Activated T-helper 1 cell treated with anti-CD3 and anti-CD28 coated beads, Interleukin-2, amount 50 U/mL, for 16 hours (primary cell): Measurements from ENCODE around the gene CNN3.

ENCODE experiments used
- DNase-seq, 2 donors: peaks; one replicate each; pipeline ENCODE4 v3.0.0-alpha.2; 2020; ENCODE audit warnings: low read depth in 1 of 2, low spot score in 1 of 2

The CNN3 gene

DNA sequence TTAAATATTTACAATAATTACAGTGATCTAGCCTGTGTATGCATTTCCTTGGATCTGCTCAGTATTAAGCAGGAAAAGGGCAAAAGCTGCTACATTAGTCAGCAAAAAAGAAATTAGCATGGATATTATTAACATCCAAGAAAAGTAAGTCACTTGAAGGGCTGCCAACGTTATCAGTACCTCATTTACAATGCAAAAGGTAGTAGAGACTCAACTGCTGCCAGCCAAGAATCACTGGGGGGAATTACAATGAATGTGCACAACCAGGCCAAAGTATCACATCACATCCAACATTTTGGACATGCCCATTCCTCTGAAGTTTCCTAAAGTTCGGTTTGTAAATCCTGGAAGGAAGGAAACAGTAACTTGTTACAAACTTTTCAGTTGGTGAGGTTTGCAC, 1.9 kb downstream of the CNN3 start:
- no peak for DNase-seq

DNA sequence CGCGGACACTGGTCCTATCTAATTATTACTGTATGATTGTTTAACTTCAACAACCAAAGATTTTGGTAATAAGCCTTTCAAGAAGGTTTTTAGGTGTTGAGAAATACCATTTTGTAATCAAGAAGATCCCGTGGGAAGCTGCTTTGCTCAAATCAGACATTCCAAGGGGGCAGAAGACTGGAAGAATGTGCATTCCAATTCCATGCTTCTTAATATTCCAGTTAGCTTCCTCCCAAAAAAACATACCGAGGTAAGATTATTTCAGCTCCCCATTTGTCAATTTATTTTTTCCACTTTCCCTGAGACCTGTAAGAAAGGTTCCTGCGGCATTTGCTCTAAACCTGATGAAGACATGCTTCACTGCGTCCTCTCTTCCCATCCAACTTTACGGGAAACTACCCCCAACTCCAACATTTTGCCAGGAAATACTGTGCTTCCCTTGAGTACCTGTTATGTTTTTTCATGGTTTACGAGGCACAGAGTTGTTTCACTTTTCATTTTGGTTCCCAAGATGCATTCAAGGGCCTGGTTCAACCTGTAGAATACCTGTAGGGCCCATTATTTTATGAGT, 4.1 kb downstream of the CNN3 start:
- DNase-seq = no peak

DNA sequence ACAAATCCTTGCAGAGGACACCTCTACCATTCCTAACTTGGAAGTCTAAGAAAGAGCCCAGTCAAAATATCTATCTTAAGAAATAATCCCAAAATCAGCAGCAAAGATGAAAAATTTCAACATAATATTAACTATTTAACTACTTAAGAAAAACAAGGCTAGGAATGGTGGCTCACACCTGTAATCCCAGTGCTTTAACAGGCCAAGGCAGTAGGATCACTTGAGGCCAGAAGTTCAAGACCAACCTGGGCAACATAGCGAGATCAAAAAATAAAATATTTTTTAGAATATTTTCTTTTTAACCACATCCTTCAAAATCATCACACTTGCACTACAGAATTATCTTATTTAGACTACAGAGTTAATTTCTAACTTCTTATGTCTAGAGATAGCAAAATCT, 4.9 kb downstream of the CNN3 start:
- no peak for DNase-seq

GRCh38 chr1:94920061-94920460, 6.8 kb downstream of the CNN3 start:
- no peak for DNase-seq

GRCh38 chr1:94919241-94920030, 7.5 kb downstream of the CNN3 start:
- no peak for DNase-seq

DNA sequence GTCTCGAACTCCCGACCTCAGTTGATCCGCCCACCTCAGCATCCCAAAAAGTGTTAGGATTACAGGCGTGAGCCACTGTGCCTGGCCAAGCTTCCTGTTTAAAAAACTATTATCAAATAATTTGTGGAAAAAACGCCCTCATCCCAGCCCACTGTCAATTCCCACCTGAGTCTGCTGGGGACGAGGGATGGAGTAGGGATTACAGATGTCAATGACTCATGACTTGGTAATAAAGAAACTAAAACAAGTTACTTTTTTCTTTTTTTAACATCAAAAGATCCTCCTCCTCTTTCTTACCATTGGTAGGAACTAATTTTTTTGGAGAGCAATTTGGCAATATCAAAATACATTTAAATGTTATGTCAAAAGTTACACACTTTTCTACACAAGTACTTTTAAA, 9.7 kb downstream of the CNN3 start:
- no peak for DNase-seq

GRCh38 chr1:94912263-94913184, 14.4 kb downstream of the CNN3 start:
- no peak for DNase-seq

DNA sequence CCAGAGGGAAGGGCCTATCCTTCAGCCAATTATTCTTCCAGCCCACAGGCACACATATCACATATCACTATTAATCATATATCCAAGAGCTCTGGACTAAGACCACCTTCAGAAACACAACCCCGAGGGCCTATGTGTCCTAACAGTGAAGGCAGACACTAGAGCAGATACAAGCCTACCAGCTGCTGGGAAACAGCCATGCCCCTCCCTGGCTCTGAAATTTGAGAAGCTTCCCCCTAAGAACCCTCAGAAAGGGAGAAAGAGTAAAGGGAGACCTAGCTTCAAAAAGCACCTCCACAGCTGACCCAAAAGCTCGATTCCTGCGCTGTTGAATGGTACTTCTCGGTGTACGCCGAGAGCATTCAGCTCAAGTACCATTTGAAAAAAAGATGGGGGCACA, 17.4 kb downstream of the CNN3 start:
- DNase-seq = no peak

GRCh38 chr1:94908965-94909364, 17.9 kb downstream of the CNN3 start:
- no peak for DNase-seq

DNA sequence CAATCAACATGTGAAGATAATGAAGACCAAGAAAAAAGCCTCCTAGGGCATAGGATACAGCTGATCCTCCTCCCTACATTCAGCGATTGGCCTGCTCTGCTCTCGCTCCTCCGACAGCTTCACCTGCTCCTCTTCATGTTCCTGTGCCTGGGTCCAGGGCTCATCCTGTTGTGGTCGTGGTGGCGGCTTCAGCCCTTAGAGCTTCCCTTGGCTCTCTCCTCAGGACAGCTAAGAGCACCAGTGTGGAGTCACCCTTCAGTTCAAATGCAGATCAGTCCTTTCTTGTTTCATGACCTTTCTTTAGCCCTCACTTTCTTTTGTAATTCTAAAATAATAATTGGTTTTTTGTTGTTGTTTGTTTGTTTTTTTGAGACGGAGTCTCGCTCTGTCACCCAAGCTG, 18.7 kb downstream of the CNN3 start:
- no peak for DNase-seq

DNA sequence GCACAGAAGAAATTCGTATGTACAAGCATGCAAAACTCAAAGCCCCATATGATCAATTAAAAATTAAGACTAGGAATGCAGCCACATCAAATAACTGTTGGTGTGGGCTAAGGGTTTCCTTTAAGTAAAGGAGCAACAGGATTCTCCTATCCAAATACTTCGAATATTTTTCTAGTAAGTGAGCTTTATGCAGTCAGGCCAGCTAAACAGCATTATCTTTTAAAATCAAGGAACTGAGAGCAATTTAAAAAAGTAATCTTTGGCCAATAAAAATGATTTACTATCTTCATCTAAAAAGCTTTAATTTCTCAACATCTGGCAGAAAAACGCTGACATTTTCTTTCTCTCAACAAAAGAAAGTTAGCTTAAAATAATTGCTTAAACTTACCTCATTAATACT, 19.8 kb downstream of the CNN3 start:
- no peak for DNase-seq

GRCh38 chr1:94906382-94906781, 20.5 kb downstream of the CNN3 start:
- no peak for DNase-seq

DNA sequence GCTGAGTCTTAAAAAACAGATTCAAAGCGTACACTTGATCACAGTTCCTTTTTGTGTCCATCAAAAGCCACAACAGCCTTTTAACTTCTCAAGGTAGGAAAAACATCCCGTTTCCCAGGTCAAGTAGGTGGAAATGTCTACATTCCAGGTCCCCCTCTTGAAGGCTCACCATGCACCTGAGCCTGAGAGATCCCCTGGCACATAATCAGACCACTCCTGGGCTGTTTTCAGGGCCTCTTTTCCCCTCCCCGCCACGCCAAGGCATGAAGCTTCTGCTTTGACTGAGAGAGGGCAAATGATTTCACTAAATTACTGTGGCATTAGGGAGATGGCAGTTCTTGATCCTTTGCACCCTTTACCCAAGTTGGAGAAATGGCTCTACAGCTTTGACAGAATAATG, 21.7 kb downstream of the CNN3 start:
- DNase-seq = no peak

- no peak for DNase-seq
Measured at GRCh38 chr1:94903280-94904009, 23.5 kb downstream of the CNN3 start.

- DNase-seq = no peak
Measured at GRCh38 chr1:94901841-94902240, 25.1 kb downstream of the CNN3 start.

DNA sequence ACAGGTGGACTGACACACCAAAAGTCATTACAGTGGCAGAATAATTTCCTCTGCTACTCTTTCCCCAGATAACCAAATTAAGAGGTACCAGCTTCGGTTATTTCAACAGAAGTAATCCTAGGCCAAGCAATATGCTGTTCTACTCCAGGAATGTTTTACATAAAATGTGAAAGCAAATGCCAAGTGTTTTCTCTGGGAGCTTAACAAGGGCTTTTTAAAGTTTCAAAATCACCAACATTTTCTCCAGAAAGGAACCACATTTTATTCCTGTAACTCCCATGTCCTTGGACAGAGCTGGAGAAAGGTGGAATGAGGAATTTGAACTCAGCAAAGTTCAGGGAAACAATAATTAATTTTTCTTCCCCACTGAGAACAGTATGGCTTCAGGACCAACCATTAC, 27.2 kb downstream of the CNN3 start:
- no peak for DNase-seq

DNA sequence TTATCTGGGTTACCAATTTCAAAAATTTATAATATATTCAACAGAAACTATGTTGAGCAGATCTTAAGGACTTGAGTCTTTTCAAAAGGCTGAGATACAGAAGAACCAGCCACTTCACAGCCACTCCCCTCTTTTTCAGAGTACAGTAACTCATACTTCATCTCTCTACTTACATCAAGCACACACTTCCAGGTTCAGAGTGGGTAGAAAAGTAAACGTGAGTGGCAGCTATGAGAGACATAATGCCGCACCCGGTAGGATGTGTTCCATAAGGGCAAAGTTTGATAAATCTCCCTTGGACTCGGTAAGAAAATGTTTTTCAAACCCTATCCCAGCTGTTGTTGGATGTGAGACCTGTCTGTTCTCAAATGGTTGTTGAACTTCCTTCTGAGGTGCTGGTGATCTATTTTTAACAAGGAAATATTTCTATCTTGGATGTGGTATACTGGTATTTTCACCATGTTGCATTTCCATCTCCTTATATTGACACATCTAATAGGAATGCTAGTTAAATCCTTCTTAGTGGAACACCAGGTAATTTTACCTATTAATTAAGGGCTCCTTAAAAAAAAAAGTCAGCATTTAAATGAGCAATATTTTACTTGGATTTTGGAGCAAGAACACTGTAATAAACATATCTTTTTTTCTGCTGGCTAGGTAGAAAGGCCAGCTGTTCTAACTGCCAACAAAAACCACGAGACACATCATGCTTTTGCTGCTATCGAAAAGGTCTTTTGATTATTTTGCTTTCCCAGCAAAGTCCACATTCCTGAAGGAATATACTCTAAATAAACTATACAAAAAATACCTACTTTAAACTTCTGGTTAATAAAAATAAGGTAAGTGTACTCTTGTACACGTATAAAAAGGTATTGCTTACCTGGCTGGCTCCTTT, 28.2 kb downstream of the CNN3 start:
- no peak for DNase-seq

DNA sequence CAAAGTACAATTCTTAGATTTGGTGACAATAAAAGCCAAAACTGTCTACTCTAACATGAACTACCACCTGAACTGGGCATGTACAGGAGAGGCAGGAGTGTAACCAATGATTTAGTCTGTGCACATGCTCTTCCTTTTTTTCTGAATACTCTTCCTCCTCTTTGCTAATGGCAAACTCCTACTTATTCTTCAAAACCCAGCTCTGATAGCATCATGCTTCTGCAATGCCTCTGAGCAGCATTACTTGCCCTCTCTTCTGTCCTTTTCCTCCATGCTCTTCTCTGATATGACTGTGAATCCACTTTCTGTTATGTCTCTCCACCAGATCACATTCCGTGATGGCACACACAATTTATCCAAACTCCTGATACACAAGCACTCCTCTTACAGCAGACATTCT, 31.4 kb downstream of the CNN3 start:
- no peak for DNase-seq

GRCh38 chr1:94894630-94895029, 32.3 kb downstream of the CNN3 start:
- DNase-seq = no peak

GRCh38 chr1:94892604-94893254, 34.2 kb downstream of the CNN3 start:
- no peak for DNase-seq
